MM.1S (cell line): ENCODE results near the gene TMBIM4.

Experiments used
- DNase-seq: peaks from one replicate; pipeline ENCODE4 v3.0.0-alpha.2; 2015
- H2AFZ ChIP-seq: fragments of 300-600 bp; sonication (generic); 2 replicates; pipeline ENCODE4 v1.6.0; 2016; ENCODE audit warnings: antibody characterized with exemption, low read length
- H3F3A ChIP-seq: fragments of 300-600 bp; sonication (generic); 2 replicates; pipeline ENCODE4 v1.6.1; 2016; ENCODE audit warnings: mild to moderate bottlenecking, antibody characterized with exemption, low read length, moderate library complexity, mixed read lengths; ENCODE audit not compliant: insufficient read depth
- H3K27ac ChIP-seq: fragments of 300-600 bp; sonication (generic); 2 replicates; pipeline ENCODE4 v1.5.1; 2016; ENCODE audit warnings: mild to moderate bottlenecking, low read length
- H3K27me3 ChIP-seq: fragments of 300-600 bp; sonication (generic); replicated peaks from 2 replicates; pipeline ENCODE4 v1.6.0; 2016; ENCODE audit warnings: low read length; ENCODE audit not compliant: insufficient read depth
- H3K36me3 ChIP-seq: fragments of 300-600 bp; sonication (generic); replicated peaks from 2 replicates; pipeline ENCODE4 v1.6.1; 2016; ENCODE audit warnings: mild to moderate bottlenecking, low read length, mixed read lengths; ENCODE audit not compliant: insufficient read depth
- H3K4me1 ChIP-seq: fragments of 300-600 bp; sonication (generic); 2 replicates; pipeline ENCODE4 v1.6.1; 2016; ENCODE audit warnings: low read length, mixed read lengths
- H3K4me2 ChIP-seq: fragments of 300-600 bp; sonication (generic); 2 replicates; pipeline ENCODE4 v1.6.0; 2016; ENCODE audit warnings: low read depth, low read length
- H3K4me3 ChIP-seq: fragments of 300-600 bp; sonication (generic); 2 replicates; pipeline ENCODE4 v1.5.1; 2016; ENCODE audit warnings: low read length, mixed read lengths
- H3K79me2 ChIP-seq: fragments of 300-600 bp; sonication (generic); 2 replicates; pipeline ENCODE4 v1.6.1; 2016; ENCODE audit warnings: mixed run types, low read length, mixed read lengths
- H3K9ac ChIP-seq: fragments of 300-600 bp; sonication (generic); 2 replicates; pipeline ENCODE4 v1.6.1; 2016; ENCODE audit warnings: low read length, mixed read lengths
- H3K9me2 ChIP-seq: fragments of 300-600 bp; sonication (generic); replicated peaks from 2 replicates; pipeline ENCODE4 v1.6.1; 2016; ENCODE audit warnings: mild to moderate bottlenecking, low read length, mixed read lengths; ENCODE audit not compliant: insufficient read depth
- H3K9me3 ChIP-seq: fragments of 300-600 bp; sonication (generic); replicated peaks from 2 replicates; pipeline ENCODE4 v1.6.1; 2016; ENCODE audit warnings: mild to moderate bottlenecking, low read length, mixed read lengths; ENCODE audit not compliant: insufficient read depth
- H4K20me1 ChIP-seq: fragments of 300-600 bp; sonication (generic); 2 replicates; pipeline ENCODE4 v1.6.1; 2016; ENCODE audit warnings: mild to moderate bottlenecking, low read length, moderate library complexity, mixed read lengths; ENCODE audit not compliant: insufficient read depth
- EZH2 ChIP-seq: fragments of 300-600 bp; sonication (generic); optimal IDR thresholded peaks from 2 replicates; pipeline ENCODE3; 2017; ENCODE audit warnings: low read depth, mild to moderate bottlenecking, antibody characterized with exemption, low read length, mixed read lengths
- EZH2phosphoT487 ChIP-seq: fragments of 300-600 bp; sonication (generic); IDR thresholded peaks from 2 replicates; pipeline ENCODE4 v1.6.1; 2018; ENCODE audit warnings: antibody characterized with exemption, low read length
- TF ChIP-seq, protein P1 (sequence below): fragments of 300-600 bp; sonication (generic); IDR thresholded peaks from 2 replicates; pipeline ENCODE4 v1.5.1; 2016; ENCODE audit warnings: antibody characterized with exemption, low read length, mixed read lengths

TMBIM4 gene

DNA sequence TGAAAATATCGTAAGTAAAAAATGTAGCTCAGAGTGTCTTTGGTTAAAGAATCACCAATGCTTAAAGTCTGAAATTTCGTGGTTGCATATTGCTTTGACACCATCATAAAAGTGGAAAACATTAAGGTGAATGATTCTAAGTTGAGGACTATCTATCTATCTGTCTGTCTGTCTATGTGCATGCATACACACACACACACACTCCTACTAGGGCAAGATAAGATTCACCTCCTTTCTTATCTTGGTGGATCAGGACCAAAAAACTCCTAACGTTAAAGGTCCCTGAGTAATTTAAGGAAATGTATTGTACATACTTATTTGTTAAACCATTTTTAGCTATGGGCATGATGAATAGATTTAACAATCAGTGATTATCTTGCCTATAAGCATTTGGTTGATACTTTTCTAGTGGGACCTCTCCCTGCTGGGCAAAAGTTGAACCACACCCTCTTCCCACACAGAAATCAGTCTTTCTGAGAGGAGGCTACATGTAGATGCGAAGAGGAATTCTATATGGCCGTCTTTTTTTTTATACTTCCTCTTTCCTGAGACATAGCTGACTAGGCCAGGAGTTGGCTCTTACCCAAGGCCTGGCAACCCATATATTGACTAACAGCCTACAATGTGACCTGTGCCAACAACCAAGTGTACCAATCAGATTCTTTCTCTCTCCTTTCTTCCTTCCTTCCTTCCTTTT lies 19.9 kb downstream of the TMBIM4 start:
- Histone ChIP-seq H3F3A (no peaks in the 10 kb centered on the region; the same call in 1 of the 2 replicates), H3K4me1 (peaks cover 7% of the 10 kb centered on the region; the same call in 1 of the 2 replicates), H3K9me2 (no peaks in the 10 kb centered on the region), H3K36me3 (no peaks in the 10 kb centered on the region; the same call in 1 of the 2 replicates), H3K9ac (no peak overlapping the region), H4K20me1 (no peaks in the 10 kb centered on the region), H3K27ac (no peak overlapping the region), H3K9me3 (no peaks in the 10 kb centered on the region), H3K27me3 (no peaks in the 10 kb centered on the region), H2AFZ (no peak overlapping the region), H3K4me2 (no peak overlapping the region), H3K79me2 (0 out of 2 replicates have a peak, but pooled peaks cover 3% of the 10 kb centered on the region), H3K4me3 (no peak overlapping the region)
- TF ChIP-seq EZH2 (no peak), EZH2phosphoT487 (no peak)
- TF ChIP-seq, protein P1, sequence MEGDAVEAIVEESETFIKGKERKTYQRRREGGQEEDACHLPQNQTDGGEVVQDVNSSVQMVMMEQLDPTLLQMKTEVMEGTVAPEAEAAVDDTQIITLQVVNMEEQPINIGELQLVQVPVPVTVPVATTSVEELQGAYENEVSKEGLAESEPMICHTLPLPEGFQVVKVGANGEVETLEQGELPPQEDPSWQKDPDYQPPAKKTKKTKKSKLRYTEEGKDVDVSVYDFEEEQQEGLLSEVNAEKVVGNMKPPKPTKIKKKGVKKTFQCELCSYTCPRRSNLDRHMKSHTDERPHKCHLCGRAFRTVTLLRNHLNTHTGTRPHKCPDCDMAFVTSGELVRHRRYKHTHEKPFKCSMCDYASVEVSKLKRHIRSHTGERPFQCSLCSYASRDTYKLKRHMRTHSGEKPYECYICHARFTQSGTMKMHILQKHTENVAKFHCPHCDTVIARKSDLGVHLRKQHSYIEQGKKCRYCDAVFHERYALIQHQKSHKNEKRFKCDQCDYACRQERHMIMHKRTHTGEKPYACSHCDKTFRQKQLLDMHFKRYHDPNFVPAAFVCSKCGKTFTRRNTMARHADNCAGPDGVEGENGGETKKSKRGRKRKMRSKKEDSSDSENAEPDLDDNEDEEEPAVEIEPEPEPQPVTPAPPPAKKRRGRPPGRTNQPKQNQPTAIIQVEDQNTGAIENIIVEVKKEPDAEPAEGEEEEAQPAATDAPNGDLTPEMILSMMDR, result no peak; the same call in 1 of the 2 replicates
- no peak for DNase-seq

DNA sequence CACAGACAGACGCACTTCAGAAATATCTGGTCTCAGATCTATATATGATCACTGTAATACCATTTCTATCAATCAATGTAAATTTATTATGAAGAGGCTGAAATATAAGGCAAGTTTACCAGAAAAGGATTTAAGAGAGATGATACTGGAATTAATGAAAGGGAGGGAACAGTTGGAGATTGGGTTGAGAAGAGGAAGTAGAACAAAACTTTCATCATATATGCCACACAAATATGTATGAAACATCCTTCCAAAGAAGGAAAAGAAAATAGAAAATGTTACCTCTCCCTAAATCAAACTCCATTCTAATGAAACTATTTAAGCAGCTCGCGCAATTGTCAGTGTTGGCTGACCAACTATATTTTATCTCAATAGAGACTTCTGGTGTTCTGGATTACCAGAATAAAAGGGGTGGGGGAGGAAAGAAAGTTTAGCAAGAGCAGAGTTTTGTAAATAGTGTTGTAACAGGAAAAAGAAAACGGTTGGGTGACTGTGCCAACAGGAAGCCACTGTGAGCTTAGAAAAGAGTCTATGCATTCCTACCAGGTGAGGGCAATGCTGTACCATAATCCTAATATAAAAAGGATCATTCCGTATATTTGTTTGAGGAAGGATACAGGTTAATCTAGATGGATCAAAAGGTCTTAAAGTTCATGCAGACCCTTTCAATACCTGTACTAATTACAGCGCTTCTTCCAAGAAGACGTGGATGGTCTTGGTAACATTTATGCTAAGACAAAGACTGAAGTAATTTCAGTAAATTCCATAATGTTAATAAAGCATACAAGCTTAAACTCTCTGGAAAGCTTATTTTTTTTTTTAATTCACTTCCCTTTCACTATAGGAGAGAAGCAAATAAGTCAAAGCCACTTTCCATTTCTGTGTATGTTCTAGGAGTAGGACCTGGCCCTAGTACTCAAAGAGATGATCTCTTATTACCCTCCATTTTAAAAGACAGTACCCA lies 24.7 kb downstream of the TMBIM4 start:
- Histone ChIP-seq H3K27me3 (no peaks in the 10 kb centered on the region), H3K4me1 (peaks cover 8% of the 10 kb centered on the region; the same call in 1 of the 2 replicates), H3K4me2 (no peak overlapping the region), H3K36me3 (no peaks in the 10 kb centered on the region; the same call in 1 of the 2 replicates), H4K20me1 (no peaks in the 10 kb centered on the region), H3F3A (no peaks in the 10 kb centered on the region; the same call in 1 of the 2 replicates), H3K79me2 (no peaks in the 10 kb centered on the region), H3K9me3 (no peaks in the 10 kb centered on the region), H3K9ac (no peak overlapping the region), H3K9me2 (no peaks in the 10 kb centered on the region), H2AFZ (no peak overlapping the region), H3K4me3 (no peak overlapping the region), H3K27ac (no peak overlapping the region)
- peak; percentile 66 for DNase-seq
- TF ChIP-seq EZH2phosphoT487, result no peak
- TF ChIP-seq, protein P1, result peak; percentile 71

DNA sequence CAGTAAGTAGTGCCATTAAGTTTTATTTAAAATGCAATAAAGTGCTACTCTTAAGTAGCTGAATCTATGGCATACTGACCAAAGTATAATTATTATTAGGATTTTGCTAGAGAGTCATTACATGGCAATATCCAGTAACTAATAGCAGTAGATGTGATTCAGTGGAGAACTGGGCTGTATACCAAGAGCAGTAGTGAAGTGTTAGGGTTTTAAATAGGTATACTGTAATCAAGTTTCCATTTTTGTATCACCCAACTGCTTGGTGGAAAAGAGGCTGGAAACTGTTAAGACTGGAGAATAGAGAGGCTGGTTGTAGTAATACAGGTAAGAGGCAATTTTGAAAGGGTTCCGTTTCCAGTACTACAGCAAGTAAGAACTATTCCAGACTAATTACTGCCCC lies 25.9 kb downstream of the TMBIM4 start:
- Histone ChIP-seq H3K27me3 (no peaks in the 10 kb centered on the region), H3K9me3 (no peaks in the 10 kb centered on the region), H4K20me1 (no peaks in the 10 kb centered on the region), H2AFZ (no peak overlapping the region), H3F3A (no peaks in the 10 kb centered on the region; the same call in 1 of the 2 replicates), H3K27ac (no peak overlapping the region), H3K4me3 (no peak overlapping the region), H3K4me1 (peaks cover 8% of the 10 kb centered on the region; the same call in 1 of the 2 replicates), H3K36me3 (no peaks in the 10 kb centered on the region; the same call in 1 of the 2 replicates), H3K79me2 (no peaks in the 10 kb centered on the region), H3K9me2 (no peaks in the 10 kb centered on the region), H3K4me2 (no peak overlapping the region), H3K9ac (no peak overlapping the region)
- TF ChIP-seq, protein P1, result no peak
- TF ChIP-seq EZH2phosphoT487 (no peak), EZH2 (no peak)
- no peak for DNase-seq
